Spleen (tissue), 11 donors: ENCODE measurements around the gene DEF6. TPM values are rescaled to one million over a fixed set of nuclear protein-coding genes. Genes with fewer than 3 reads are reported as not detected.

Experiments used
- DNase-seq: peaks from one replicate; pipeline ENCODE4 v3.0.0-alpha.2; 2020
- H3K27ac ChIP-seq, 8 donors: fragments of 200-600 bp; sonication (generic) in 7 of 8; 1 replicate in 4 of 8; 2 replicates in 4 of 8; pipeline versions ENCODE4 v1.5.0 to v1.8.0; 2016 to 2021; ENCODE audit warnings: inconsistent platforms in 4 of 8, mild to moderate bottlenecking in 4 of 8, moderate library complexity in 1 of 8
- H3K27me3 ChIP-seq, 7 donors: fragments of 200-600 bp; sonication (generic) in 6 of 7; replicated peaks in 1 of 7; 1 replicate in 4 of 7; 2 replicates in 3 of 7; pipeline versions ENCODE4 v1.5.0 to v1.8.0; 2016 to 2021; ENCODE audit warnings: inconsistent platforms in 3 of 7, mild to moderate bottlenecking in 1 of 7
- H3K36me3 ChIP-seq, 6 donors: fragments of 200-600 bp; sonication (generic) in 5 of 6; 1 replicate in 4 of 6; 2 replicates in 2 of 6; pipeline versions ENCODE4 v1.5.0 to v1.8.0; 2016 to 2021; ENCODE audit warnings: inconsistent platforms in 2 of 6
- H3K4me1 ChIP-seq, 6 donors: fragments of 200-600 bp; sonication (generic) in 5 of 6; 1 replicate in 3 of 6; 2 replicates in 3 of 6; pipeline versions ENCODE4 v1.5.0 to v1.8.0; 2016 to 2021; ENCODE audit warnings: inconsistent platforms in 3 of 6
- H3K4me3 ChIP-seq, 8 donors: fragments of 200-600 bp; sonication (generic) in 7 of 8; 1 replicate in 4 of 8; 2 replicates in 4 of 8; pipeline versions ENCODE4 v1.5.0 to v1.8.0; 2016 to 2021; ENCODE audit warnings: inconsistent platforms in 4 of 8, mild to moderate bottlenecking in 4 of 8, moderate library complexity in 2 of 8
- H3K9me3 ChIP-seq, 8 donors: fragments of 200-600 bp; sonication (generic) in 7 of 8; 1 replicate in 4 of 8; 2 replicates in 4 of 8; pipeline versions ENCODE4 v1.5.0 to v1.8.0; 2016 to 2021; ENCODE audit warnings: inconsistent platforms in 4 of 8
- CTCF ChIP-seq, 11 experiments: fragments of 200-600 bp in 7 of 11; fragments of 450-650 bp in 4 of 11; sonication (generic) in 4 of 11; IDR thresholded peaks in 8 of 11; conservative IDR thresholded peaks in 3 of 11; 1 replicate in 7 of 11; 2 replicates in 4 of 11; pipeline versions ENCODE4 v1.4.0 to v1.8.0; 2016 to 2021; ENCODE audit warnings: antibody characterized with exemption in 11 of 11, inconsistent platforms in 4 of 11, mild to moderate bottlenecking in 1 of 11
- POLR2A ChIP-seq, 3 donors: fragments of 450-650 bp; IDR thresholded peaks; one replicate each; pipeline ENCODE4 v1.5.1; 2017; ENCODE audit warnings: antibody characterized with exemption in 3 of 3, mild to moderate bottlenecking in 1 of 3
- POLR2AphosphoS5 ChIP-seq, 3 donors: sonication (generic); formaldehyde crosslinking; IDR thresholded peaks; one replicate each; pipeline ENCODE4 v1.5.1; 2017; ENCODE audit warnings: antibody characterized with exemption in 3 of 3
- WGBS, 5 donors: extraction: QIAGEN DNeasy Blood & Tissue Kit in 3 of 5; methylation state at CpG; one replicate each; pipeline versions ENCODE4 v1.1.5 to v1.1.7; 2013 to 2018; 5-methylcytosine and 5-hydroxymethylcytosine counted together
- intact Hi-C: fragments of 100-400 bp; cut with DNase I; formaldehyde crosslinking; loops from one replicate; pipeline ENCODE4 v1.15.0; 2023; ENCODE audit warnings: low total_unique reads
- polyA plus RNA-seq, 3 donors: library from polyadenylated mRNA; stranded (reverse); fragments of 200-250 nt; gene quantifications; one replicate each; pipeline ENCODE4 v1.2.1, GENCODE V29; 2013
- total RNA-seq, 7 donors: library from RNA; depleted of rRNA in 3 of 7; stranded (reverse); fragments of >200 nt in 3 of 7; fragmentation: NEBNext Ultra II Directional in 4 of 7; extraction: Animal tissue kit (Norgen Biotek cat#: 25700) in 4 of 7; gene quantifications; one replicate each; pipeline versions ENCODE4 v1.1.0 to v1.2.1, GENCODE V29; 2016 to 2021
- donor health status: healthy with polysubstance abuse.
- donor health status: DM: no; HTN: no; CAD: no; lungs with moderate emphysema.
- donor health status: DM: no; HTN: no; CAD: no.
- donor health status: Bipolar disorder and iron deficiency.
- donor health status: healthy.
- donor health status: DM: no; HTN: no; CAD: no.
- donor health status: DM: yes; HTN: yes; CAD: no.

The DEF6 gene
- total and polyA plus RNA-seq, 10 donors, result 57.9 to 132 (median 73.2) TPM

- WGBS, 5 donors, result 77 to 98% (median 90%) methylated on average over 3 of the region's 3 CpGs
- Histone ChIP-seq H3K4me1 (peaks cover 0 to 18% (median 1%) of the 10 kb centered on the region in 6 donors), H3K36me3 (peaks cover 0 to 36% (median 28%) of the 10 kb centered on the region in 6 donors), H3K27me3 (no peaks in the 10 kb centered on the region), H3K27ac (no peak overlapping the region), H3K9me3 (no peaks in the 10 kb centered on the region), H3K4me3 (no peak overlapping the region)
- peak; percentile 56 for DNase-seq
- intact Hi-C loops, result no loop called here
- TF ChIP-seq POLR2AphosphoS5 (IDR thresholded peaks at IDR 0.05) (no peak), CTCF (IDR thresholded peaks at IDR 0.05 in 8 of 11, conservative IDR thresholded peaks at IDR 0.05 in 3 of 11) (no peak), POLR2A (IDR thresholded peaks at IDR 0.05) (no peak)
Observed at GRCh38 chr6:35278708-35279107, 18.9 kb upstream of the DEF6 start.

- H3K36me3 ChIP-seq, result peaks cover 0 to 58% (median 47%) of the 10 kb centered on the region in 6 donors
- H3K4me1 ChIP-seq, result peaks cover 0 to 5% (median 0%) of the 10 kb centered on the region in 6 donors
- 64 to 78% (median 69%) methylated on average over 4 of the region's 4 CpGs for WGBS, 5 donors
- no peaks in the 10 kb centered on the region for H3K27me3 ChIP-seq
- H3K4me3 ChIP-seq, result no peak overlapping the region
- TF ChIP-seq POLR2AphosphoS5 (IDR thresholded peaks at IDR 0.05) (no peak), POLR2A (IDR thresholded peaks at IDR 0.05) (no peak), CTCF (IDR thresholded peaks at IDR 0.05 in 8 of 11, conservative IDR thresholded peaks at IDR 0.05 in 3 of 11) (no peak)
- intact Hi-C loops, result no loop called here
- H3K27ac ChIP-seq, result no peak overlapping the region
- DNase-seq, result peak; percentile 30
- no peaks in the 10 kb centered on the region for H3K9me3 ChIP-seq
Observed at GRCh38 chr6:35280903-35281302, 16.7 kb upstream of the DEF6 start.

GRCh38 chr6:35282472-35282871 is 15.1 kb upstream of the DEF6 start:
- TF ChIP-seq CTCF (IDR thresholded peaks at IDR 0.05 in 8 of 11, conservative IDR thresholded peaks at IDR 0.05 in 3 of 11) (no peak), POLR2AphosphoS5 (IDR thresholded peaks at IDR 0.05) (no peak), POLR2A (IDR thresholded peaks at IDR 0.05) (no peak)
- intact Hi-C loops, result no loop called here
- Histone ChIP-seq H3K27me3 (no peaks in the 10 kb centered on the region), H3K4me3 (no peak overlapping the region), H3K27ac (no peak overlapping the region), H3K9me3 (no peaks in the 10 kb centered on the region), H3K4me1 (peaks cover 0 to 3% (median 0%) of the 10 kb centered on the region in 6 donors), H3K36me3 (peaks cover 0 to 74% (median 63%) of the 10 kb centered on the region in 6 donors)
- WGBS, 5 donors, result 75 to 93% (median 82%) methylated on average over 2 of the region's 2 CpGs
- no peak for DNase-seq

GRCh38 chr6:35283361-35283760 is 14.3 kb upstream of the DEF6 start:
- Histone ChIP-seq H3K4me3 (no peak overlapping the region), H3K27me3 (no peaks in the 10 kb centered on the region), H3K36me3 (peaks cover 2 to 82% (median 72%) of the 10 kb centered on the region in 6 donors), H3K4me1 (peaks cover 0 to 3% (median 0%) of the 10 kb centered on the region in 6 donors), H3K27ac (no peak overlapping the region), H3K9me3 (no peaks in the 10 kb centered on the region)
- intact Hi-C loops, result no loop called here
- WGBS, 5 donors, result 66 to 99% (median 94%) methylated on average over 2 of the region's 2 CpGs
- DNase-seq, result no peak
- no peak for TF ChIP-seq POLR2AphosphoS5 (IDR thresholded peaks at IDR 0.05)
